Measurements from ENCODE around the gene CDCA3.
"Not testable (repeated sequence)": the region's sequence is repeated elsewhere in the genome, so short reads cannot be mapped to it uniquely, and the experiment has no call there.

CDCA3 gene

DNA sequence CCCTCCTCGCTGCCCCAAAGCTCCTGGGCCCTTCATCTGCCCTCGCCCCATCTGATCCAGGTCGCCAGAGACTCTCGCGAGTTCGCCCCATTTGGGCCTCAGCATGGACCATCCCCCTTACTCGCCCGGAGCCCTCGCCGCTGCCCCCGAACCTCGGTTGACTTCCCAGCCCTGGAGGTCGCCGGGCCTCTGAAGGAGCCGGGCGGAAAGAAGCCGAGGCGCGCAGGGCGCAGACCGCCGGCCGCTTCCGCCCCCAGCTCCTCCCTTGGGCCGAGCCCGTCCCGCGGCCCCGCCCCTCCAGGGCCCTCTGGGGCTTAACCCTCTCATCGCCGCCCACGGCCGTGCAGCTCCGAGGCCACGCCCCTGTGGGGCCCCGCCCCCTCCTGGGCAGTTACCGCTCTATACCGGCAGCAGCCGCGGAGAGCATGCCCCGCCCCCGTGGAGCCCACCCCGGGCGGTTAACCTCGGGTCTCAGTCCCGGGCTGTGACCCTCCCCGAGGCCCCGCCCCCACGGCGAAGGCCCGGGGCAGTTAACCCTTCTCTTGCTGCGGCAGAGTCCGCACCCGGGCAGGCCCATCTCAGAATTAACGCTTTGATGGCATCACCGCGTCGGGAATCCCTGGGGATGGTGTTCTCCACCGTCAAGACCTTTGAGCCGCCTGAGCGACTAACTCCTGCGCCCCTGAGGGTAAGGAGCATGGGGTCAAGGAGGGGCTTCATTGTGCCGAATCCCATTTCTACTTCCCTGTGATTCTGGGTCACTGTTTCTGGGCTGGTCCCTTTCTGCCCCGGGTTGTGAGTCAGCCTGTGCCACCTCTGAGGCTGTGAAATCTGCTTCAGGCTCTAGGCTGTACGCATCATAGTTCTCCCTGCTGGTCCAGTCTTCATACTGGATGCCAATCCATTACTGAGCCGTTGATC is 22.3 kb upstream of the CDCA3 start, which contains the start of gene SPSB2:
Gene SPSB2 (minus strand): TSS at position 210 of the 921 bp plus-strand sequence. CDS start 402 bp downstream, outside the sequence.
- peak; percentile 86 for DNase-seq

GRCh38 chr12:6872073-6873048 is 21.3 kb upstream of the CDCA3 start:
- peak; percentile 88 for DNase-seq

GRCh38 chr12:6871052-6871957 is 20.2 kb upstream of the CDCA3 start:
- DNase-seq = no peak

DNA sequence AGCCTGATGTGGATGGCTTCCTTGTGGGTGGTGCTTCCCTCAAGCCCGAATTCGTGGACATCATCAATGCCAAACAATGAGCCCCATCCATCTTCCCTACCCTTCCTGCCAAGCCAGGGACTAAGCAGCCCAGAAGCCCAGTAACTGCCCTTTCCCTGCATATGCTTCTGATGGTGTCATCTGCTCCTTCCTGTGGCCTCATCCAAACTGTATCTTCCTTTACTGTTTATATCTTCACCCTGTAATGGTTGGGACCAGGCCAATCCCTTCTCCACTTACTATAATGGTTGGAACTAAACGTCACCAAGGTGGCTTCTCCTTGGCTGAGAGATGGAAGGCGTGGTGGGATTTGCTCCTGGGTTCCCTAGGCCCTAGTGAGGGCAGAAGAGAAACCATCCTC is 19.2 kb upstream of the CDCA3 start:
- DNase-seq = not testable (repeated sequence)

DNA sequence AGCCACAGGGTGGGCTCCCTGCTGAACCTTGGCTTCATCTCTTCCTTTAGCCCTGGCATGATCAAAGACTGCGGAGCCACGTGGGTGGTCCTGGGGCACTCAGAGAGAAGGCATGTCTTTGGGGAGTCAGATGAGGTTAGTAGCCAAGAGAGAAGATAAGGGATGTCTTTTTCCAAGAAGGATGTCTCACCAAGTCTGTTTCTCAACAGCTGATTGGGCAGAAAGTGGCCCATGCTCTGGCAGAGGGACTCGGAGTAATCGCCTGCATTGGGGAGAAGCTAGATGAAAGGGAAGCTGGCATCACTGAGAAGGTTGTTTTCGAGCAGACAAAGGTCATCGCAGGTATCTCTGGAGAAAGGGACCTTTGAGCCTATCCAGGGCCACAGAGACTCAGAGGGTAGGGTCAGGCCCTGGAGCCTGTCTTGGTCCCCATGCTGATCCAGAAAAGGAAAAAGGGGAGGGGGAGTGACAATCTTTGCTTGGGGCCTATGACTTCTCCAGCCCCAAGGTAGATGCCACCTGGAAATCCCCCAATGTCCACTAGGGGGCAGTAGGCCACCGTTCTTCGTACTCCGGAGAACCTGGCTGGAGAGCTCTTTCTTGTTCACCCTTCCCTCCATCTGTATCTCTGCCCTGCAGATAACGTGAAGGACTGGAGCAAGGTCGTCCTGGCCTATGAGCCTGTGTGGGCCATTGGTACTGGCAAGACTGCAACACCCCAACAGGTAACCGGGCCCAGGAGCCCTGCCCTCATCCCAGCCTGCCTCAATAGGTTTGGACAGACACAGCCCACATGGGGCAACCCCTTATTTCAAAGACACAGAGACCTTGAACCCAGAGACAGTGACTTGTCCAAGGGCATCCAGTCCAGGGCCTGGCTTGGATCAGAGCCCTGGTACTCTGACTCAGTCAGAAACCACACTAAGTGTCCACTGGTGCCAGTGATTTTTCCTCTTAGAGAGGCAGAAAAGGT is 18.2 kb upstream of the CDCA3 start:
- peak; percentile 58 for DNase-seq

DNA sequence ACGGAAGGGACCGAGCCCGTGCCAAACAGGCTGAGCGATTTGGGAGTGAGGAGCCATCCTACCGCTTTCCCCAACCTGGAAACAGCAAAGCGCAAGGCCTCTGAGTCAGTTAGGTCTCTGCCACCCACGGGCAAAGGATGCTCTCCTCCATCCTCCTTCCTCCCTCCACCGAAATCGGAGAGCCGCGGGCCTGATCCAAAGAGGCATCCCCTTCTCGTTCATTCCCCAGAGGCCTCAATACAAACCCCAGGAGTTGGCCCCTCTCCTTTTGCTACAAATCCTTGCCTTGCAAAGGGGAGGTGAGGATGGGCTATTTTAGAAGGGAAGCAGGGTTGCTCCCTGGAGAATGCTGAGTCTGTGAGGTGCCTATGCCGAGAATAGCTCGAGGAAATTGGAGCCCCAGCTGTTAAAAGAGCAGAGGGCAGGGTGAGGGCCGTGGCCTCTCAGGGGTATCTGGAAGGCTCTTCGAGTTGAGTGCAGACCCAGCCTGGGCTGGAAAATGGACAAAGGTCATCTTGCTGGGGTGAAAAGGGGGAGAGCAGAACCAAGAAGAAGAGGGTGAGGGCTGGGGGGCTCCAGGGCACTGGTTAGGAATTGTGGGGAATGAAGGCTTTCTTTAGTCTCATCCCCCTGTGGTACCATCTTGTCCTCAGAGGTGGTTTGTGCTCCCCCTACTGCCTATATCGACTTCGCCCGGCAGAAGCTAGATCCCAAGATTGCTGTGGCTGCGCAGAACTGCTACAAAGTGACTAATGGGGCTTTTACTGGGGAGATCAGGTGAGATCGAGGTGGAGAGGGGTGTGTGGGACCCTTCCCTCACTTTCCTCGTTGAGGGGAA is 17.3 kb upstream of the CDCA3 start:
- no peak for DNase-seq

DNA sequence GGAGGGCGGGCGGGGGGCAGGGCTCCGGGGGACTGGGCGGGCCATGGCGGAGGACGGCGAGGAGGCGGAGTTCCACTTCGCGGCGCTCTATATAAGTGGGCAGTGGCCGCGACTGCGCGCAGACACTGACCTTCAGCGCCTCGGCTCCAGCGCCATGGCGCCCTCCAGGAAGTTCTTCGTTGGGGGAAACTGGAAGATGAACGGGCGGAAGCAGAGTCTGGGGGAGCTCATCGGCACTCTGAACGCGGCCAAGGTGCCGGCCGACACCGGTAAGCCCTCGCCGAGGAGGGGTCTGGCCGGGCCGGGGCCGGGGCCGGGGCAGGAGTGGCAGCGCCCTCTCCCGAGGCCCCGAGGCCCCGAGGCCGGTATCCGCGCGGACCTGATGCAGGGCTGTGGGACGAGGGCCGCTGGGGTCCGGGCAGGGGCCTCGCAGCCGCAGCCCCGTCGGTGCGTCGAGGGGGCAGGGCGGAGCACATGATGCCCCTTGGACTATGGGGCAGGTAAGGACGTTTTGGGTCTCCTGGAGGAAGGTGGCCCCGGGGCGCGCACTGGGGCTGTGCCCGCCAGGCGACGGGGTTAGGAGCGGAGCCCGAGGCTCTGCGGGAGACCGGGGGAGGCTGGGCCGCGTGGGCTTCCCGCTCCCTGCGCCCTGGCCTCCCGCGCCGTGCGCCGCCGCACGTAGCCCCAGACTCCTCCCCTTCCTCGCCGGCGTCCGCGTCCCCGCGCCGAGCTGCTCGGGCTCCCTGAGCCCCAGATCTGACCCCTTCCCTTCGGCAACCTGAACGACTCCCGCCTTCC is 16.5 kb upstream of the CDCA3 start, which contains the start of gene TPI1:
Gene TPI1 (plus strand): TSS at position 119 of the 798 bp plus-strand sequence. CDS start 36 bp downstream, at position 155.
- DNase-seq = peak; percentile 81

GRCh38 chr12:6866920-6867412 is 15.9 kb upstream of the CDCA3 start:
- DNase-seq = no peak

- DNase-seq = no peak
Observed at GRCh38 chr12:6866163-6866919, 15.3 kb upstream of the CDCA3 start.

- DNase-seq = not testable (repeated sequence)
Observed at GRCh38 chr12:6865307-6865706, 14.2 kb upstream of the CDCA3 start.

GRCh38 chr12:6863586-6864321 is 12.7 kb upstream of the CDCA3 start:
- DNase-seq = no peak

DNA sequence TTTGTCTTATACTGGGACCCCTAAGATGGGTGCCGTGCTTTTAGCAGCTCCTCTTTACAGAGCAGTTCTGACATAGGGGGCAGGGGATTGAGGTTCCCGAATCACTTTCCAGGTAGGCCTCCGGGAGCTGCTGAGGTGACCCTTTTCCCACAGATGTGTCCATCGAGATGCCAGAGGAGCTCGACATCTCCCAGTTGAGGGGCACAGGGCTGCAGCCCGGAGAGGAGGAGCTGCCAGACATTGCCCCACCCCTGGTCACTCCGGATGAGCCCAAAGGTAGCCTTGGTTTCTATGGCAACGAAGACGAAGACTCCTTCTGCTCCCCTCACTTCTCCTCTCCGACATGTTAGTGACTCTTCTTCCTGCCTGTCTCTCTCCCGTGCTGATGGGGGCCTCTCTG is 11.9 kb upstream of the CDCA3 start:
- DNase-seq = no peak

DNA sequence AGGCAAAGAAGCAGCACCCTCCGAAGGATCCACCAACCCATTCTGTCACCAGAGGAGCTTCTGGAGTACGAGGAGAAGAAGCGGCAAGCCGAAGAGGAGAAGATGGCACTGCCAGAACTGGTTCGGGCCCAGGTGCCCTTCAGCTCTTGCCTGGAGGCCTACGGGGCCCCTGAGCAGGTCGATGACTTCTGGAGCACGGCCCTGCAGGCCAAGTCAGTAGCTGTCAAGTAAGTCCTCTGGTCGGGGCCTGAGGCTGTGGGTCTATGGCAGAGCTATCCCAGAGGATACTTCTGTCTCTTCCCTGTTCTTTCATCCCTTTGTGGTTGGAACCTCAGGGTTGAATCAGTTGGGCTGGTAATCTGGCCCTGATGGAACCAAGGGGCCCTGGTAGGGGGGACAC is 10.3 kb upstream of the CDCA3 start:
- no peak for DNase-seq

DNA sequence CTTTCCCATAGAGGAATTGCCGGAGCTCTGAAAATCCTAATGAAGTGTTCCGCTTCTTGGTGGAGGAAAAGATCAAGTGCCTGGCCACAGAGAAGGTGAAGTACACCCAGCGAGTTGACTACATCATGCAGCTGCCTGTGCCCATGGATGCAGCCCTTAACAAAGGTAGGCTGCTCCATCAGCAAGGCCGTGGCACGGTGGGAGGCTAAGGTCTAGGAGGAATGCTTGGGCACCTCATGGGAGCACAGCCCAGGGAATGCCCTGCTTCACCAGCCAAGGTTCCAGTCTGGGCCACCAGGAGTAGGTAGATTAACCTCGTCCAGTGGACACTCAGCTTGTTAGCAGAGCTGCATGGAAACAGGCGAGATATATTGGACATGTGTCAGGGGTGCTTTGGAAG is 9.9 kb upstream of the CDCA3 start:
- no peak for DNase-seq

- DNase-seq = no peak
Observed at GRCh38 chr12:6860116-6860515, 9.0 kb upstream of the CDCA3 start.

- DNase-seq = no peak
Observed at GRCh38 chr12:6858799-6859198, 7.7 kb upstream of the CDCA3 start.

DNA sequence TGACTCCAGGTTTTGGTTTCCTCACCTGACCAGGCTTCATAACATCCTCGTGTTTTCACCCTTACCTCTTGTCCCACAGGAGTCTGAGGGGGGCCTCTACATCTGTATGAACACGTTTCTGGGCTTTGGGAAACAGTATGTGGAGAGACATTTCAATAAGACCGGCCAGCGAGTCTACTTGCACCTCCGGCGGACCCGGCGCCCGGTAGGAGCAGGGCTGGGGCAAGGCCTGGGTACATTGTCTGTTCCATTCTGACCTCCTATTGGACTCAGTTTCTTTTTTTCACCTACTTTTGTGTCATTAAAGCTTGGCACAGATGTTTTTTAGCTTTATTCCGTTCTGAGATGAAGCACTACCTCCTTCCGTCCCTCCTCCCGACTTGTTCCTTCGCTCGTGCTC is 4.2 kb upstream of the CDCA3 start:
- DNase-seq = no peak
